OCI-LY7 (cell line): ENCODE measurements around the gene GPATCH2L. TPM values are rescaled to one million over a fixed set of nuclear protein-coding genes. Genes with fewer than 3 reads are reported as not detected.

Experiments used
- BruUV-seq: library from RNA; stranded (reverse); fragments of 400-500 nt; replicated peaks from 2 replicates; lab custom pipeline; 2021; lab: Mats Ljungman, UMichigan
- CTCF ChIA-PET: fragments of 300-600 bp; sonication (Branson Sonifier 250); formaldehyde crosslinking; loops from one replicate; lab custom pipeline; 2022; ENCODE audit warnings: antibody characterized with exemption; ENCODE audit not compliant: unreplicated experiment; lab: Charles Lee
- POLR2A ChIA-PET: fragments of 300-600 bp; sonication (Branson Sonifier 250); formaldehyde crosslinking; loops from one replicate; lab custom pipeline; 2022; ENCODE audit warnings: antibody characterized with exemption; lab: Charles Lee
- DNase-seq: peaks from one replicate; pipeline ENCODE4 v3.0.0-alpha.2; 2015; ENCODE audit warnings: low spot score
- H2AFZ ChIP-seq: fragments of 200-600 bp; sonication (generic), shearing (Covaris generic); 2 replicates; pipeline ENCODE4 v1.6.1; 2014; ENCODE audit warnings: mild to moderate bottlenecking, antibody characterized with exemption, low read length, moderate library complexity
- H3K27ac ChIP-seq: fragments of 200-600 bp; sonication (generic); 2 replicates; pipeline ENCODE4 v1.5.1; 2014; ENCODE audit warnings: mixed run types, low read depth, mild to moderate bottlenecking, moderate library complexity, low read length, inconsistent platforms; ENCODE audit not compliant: poor library complexity, severe bottlenecking
- H3K36me3 ChIP-seq: fragments of 200-600 bp; sonication (generic); 2 replicates; pipeline ENCODE4 v1.6.1; 2014; ENCODE audit warnings: mild to moderate bottlenecking, antibody characterized with exemption, low read length, moderate library complexity, mixed read lengths; ENCODE audit not compliant: insufficient read depth
- H3K4me1 ChIP-seq: fragments of 200-600 bp; sonication (generic); 2 replicates; pipeline ENCODE4 v1.5.1; 2014; ENCODE audit warnings: mild to moderate bottlenecking, low read length; ENCODE audit not compliant: insufficient read depth, poor library complexity, severe bottlenecking
- H3K4me2 ChIP-seq: fragments of 200-600 bp; sonication (generic); 2 replicates; pipeline ENCODE4 v1.6.1; 2014; ENCODE audit warnings: mild to moderate bottlenecking, low read length
- H3K4me3 ChIP-seq: fragments of 200-600 bp; sonication (generic); 2 replicates; pipeline ENCODE4 v1.5.1; 2014; ENCODE audit warnings: mild to moderate bottlenecking, low read depth, low read length; ENCODE audit not compliant: poor library complexity, severe bottlenecking
- H3K79me2 ChIP-seq: fragments of 200-600 bp; sonication (generic); 2 replicates; pipeline ENCODE4 v1.6.1; 2016; ENCODE audit warnings: low read depth, mild to moderate bottlenecking, low read length, moderate library complexity, mixed read lengths; ENCODE audit not compliant: insufficient read depth
- H3K9me2 ChIP-seq: fragments of 200-600 bp; sonication (generic); 2 replicates; pipeline ENCODE4 v1.6.1; 2016; ENCODE audit warnings: mild to moderate bottlenecking, low read length, mixed read lengths; ENCODE audit not compliant: insufficient read depth
- H3K9me3 ChIP-seq: fragments of 200-600 bp; sonication (generic); 2 replicates; pipeline ENCODE4 v1.6.1; 2014; ENCODE audit warnings: mild to moderate bottlenecking, mixed run types, low read length, mixed read lengths
- H4K20me1 ChIP-seq: fragments of 200-600 bp; sonication (generic); 2 replicates; pipeline ENCODE4 v1.6.1; 2014; ENCODE audit warnings: mild to moderate bottlenecking, antibody characterized with exemption, low read length, moderate library complexity, mixed read lengths; ENCODE audit not compliant: insufficient read depth
- CTCF ChIP-seq: fragments of 200-600 bp; sonication (generic); conservative IDR thresholded peaks from 2 replicates; pipeline ENCODE4 v1.5.1; 2014; ENCODE audit warnings: mild to moderate bottlenecking, antibody characterized with exemption, low read length, moderate library complexity, mixed read lengths
- EZH2phosphoT487 ChIP-seq: fragments of 200-600 bp; sonication (generic); IDR thresholded peaks from 2 replicates; pipeline ENCODE4 v1.6.1; 2018; ENCODE audit warnings: low read depth, borderline replicate concordance, mild to moderate bottlenecking, mixed run types, antibody characterized with exemption, low read length, moderate library complexity, mixed read lengths
- intact Hi-C: fragments of 100-400 bp; cut with micrococcal nuclease; formaldehyde crosslinking; loops from one replicate; pipeline ENCODE4 v1.10.0; 2022; ENCODE audit not compliant: unreplicated experiment
- total RNA-seq, 2 experiments: library from RNA; depleted of rRNA in 1 of 2; stranded (reverse); fragments of >200 nt in 1 of 2; shearing (Covaris generic) in 1 of 2; gene quantifications; 2 replicates each; pipeline ENCODE4 v1.2.3, GENCODE V29; 2014 to 2022

The GPATCH2L gene
- total RNA-seq, 2 experiments from 2014 or later: 41.9 to 59.0 TPM

- H3K36me3 ChIP-seq: no peaks in the 10 kb centered on the region
- no peaks in the 10 kb centered on the region for H4K20me1 ChIP-seq
- no TSS peak for BruUV-seq
- H3K4me3 ChIP-seq: no peak overlapping the region
- ChIA-PET CTCF (no interaction called here), POLR2A (no interaction called here)
- H2AFZ ChIP-seq: no peak overlapping the region
- H3K4me2 ChIP-seq: no peak overlapping the region
- H3K79me2 ChIP-seq: no peaks in the 10 kb centered on the region
- no peaks in the 10 kb centered on the region for H3K9me2 ChIP-seq
- TF ChIP-seq CTCF: no peak
- TF ChIP-seq EZH2phosphoT487: no peak
- no peaks in the 10 kb centered on the region for H3K4me1 ChIP-seq
- no peak overlapping the region for H3K27ac ChIP-seq
- no peak for DNase-seq
- no peaks in the 10 kb centered on the region for H3K9me3 ChIP-seq
- intact Hi-C loops: no loop called here
Observed at GRCh38 chr14:76135722-76136121, 16.0 kb upstream of the GPATCH2L start.

- intact Hi-C loops: no loop called here
- no peaks in the 10 kb centered on the region for H3K79me2 ChIP-seq
- no peak overlapping the region for H3K4me3 ChIP-seq
- BruUV-seq: no TSS peak
- ChIA-PET CTCF (no interaction called here), POLR2A (no interaction called here)
- no peak overlapping the region for H2AFZ ChIP-seq
- no peaks in the 10 kb centered on the region for H3K9me2 ChIP-seq
- no peaks in the 10 kb centered on the region for H3K4me1 ChIP-seq
- DNase-seq: no peak
- no peak overlapping the region for H3K4me2 ChIP-seq
- no peaks in the 10 kb centered on the region for H3K36me3 ChIP-seq
- no peaks in the 10 kb centered on the region for H3K9me3 ChIP-seq
- H4K20me1 ChIP-seq: no peaks in the 10 kb centered on the region
- TF ChIP-seq CTCF: no peak
- H3K27ac ChIP-seq: no peak overlapping the region
Observed at GRCh38 chr14:76136476-76137110, 15.1 kb upstream of the GPATCH2L start.

- Histone ChIP-seq H3K36me3 (no peaks in the 10 kb centered on the region), H2AFZ (no peak overlapping the region), H3K4me1 (no peaks in the 10 kb centered on the region), H4K20me1 (no peaks in the 10 kb centered on the region), H3K9me2 (no peaks in the 10 kb centered on the region), H3K27ac (no peak overlapping the region), H3K4me2 (no peak overlapping the region), H3K4me3 (no peak overlapping the region), H3K79me2 (no peaks in the 10 kb centered on the region), H3K9me3 (peaks cover under 1% of the 10 kb centered on the region; the same call in 1 of the 2 replicates)
- CTCF ChIA-PET: no interaction called here
- intact Hi-C loops: no loop called here
- DNase-seq: no peak
- BruUV-seq: no TSS peak
- TF ChIP-seq EZH2phosphoT487: no peak
- TF ChIP-seq CTCF: no peak
- POLR2A ChIA-PET: no interaction called here
Observed at GRCh38 chr14:76138119-76138757, 13.5 kb upstream of the GPATCH2L start.
